Measurements from ENCODE around the gene ZBED2.
A peak's percentile ranks its signal among the peaks of the same experiment; 100 is the strongest.
"Not testable (repeated sequence)": the region's sequence is repeated elsewhere in the genome, so short reads cannot be mapped to it uniquely, and the experiment has no call there.

Gene ZBED2

GRCh38 chr3:111595232-111595631 lies at the start of gene ZBED2:
ZBED2 (minus strand) TSS chr3:111595346; CDS start chr3:111594201, 1,145 bp downstream.
- no peak within 1 kb of the TSS for H3K4me3 ChIP-seq (ENCODE audit: low read depth, low read length)
- no peak for TF ChIP-seq CTCF (IDR thresholded peaks at IDR 0.05; ENCODE audit: borderline replicate concordance, insufficient read depth, low read depth, low read length)

- no peak overlapping the region for H3K4me3 ChIP-seq (ENCODE audit: low read depth, low read length)
- no peak for TF ChIP-seq CTCF (IDR thresholded peaks at IDR 0.05; ENCODE audit: borderline replicate concordance, insufficient read depth, low read depth, low read length)
Measured at GRCh38 chr3:111639316-111639715, 44.2 kb upstream of the ZBED2 start.

GRCh38 chr3:111636366-111636885 lies 41.3 kb upstream of the ZBED2 start:
- TF ChIP-seq CTCF (IDR thresholded peaks at IDR 0.05; ENCODE audit: borderline replicate concordance, insufficient read depth, low read depth, low read length) = no peak
- no peak overlapping the region for H3K4me3 ChIP-seq (ENCODE audit: low read depth, low read length)

- no peak overlapping the region for H3K4me3 ChIP-seq (ENCODE audit: low read depth, low read length)
- no peak for TF ChIP-seq CTCF (IDR thresholded peaks at IDR 0.05; ENCODE audit: borderline replicate concordance, insufficient read depth, low read depth, low read length)
Measured at GRCh38 chr3:111635403-111635802, 40.3 kb upstream of the ZBED2 start.

- not testable (repeated sequence) for H3K4me3 ChIP-seq (ENCODE audit: low read depth, low read length)
Measured at GRCh38 chr3:111630638-111631037, 35.5 kb upstream of the ZBED2 start.

GRCh38 chr3:111629018-111629417 lies 33.9 kb upstream of the ZBED2 start:
- not testable (repeated sequence) for H3K4me3 ChIP-seq (ENCODE audit: low read depth, low read length)

GRCh38 chr3:111627092-111627491 lies 31.9 kb upstream of the ZBED2 start:
- no peak for TF ChIP-seq CTCF (IDR thresholded peaks at IDR 0.05; ENCODE audit: borderline replicate concordance, insufficient read depth, low read depth, low read length)
- H3K4me3 ChIP-seq (ENCODE audit: low read depth, low read length) = no peak overlapping the region

GRCh38 chr3:111621535-111621934 lies 26.4 kb upstream of the ZBED2 start:
- peak; percentile 49; the same call in 1 of the 2 replicates for TF ChIP-seq CTCF (IDR thresholded peaks at IDR 0.05; ENCODE audit: borderline replicate concordance, insufficient read depth, low read depth, low read length)
- H3K4me3 ChIP-seq (ENCODE audit: low read depth, low read length) = no peak overlapping the region
